Caco-2 (cell line): ENCODE measurements around the gene ATF4. TPM values are rescaled to one million over a fixed set of nuclear protein-coding genes. Genes with fewer than 3 reads are reported as not detected.
A peak's percentile ranks its signal among the peaks of the same experiment; 100 is the strongest.

Experiments used
- BruUV-seq: library from RNA; stranded (reverse); fragments of 400-500 nt; replicated peaks from 2 replicates; lab custom pipeline; 2021; lab: Mats Ljungman, UMichigan
- CTCF ChIA-PET: fragments of 300-600 bp; sonication (Branson Sonifier 250); formaldehyde crosslinking; loops from one replicate; lab custom pipeline; 2022; ENCODE audit warnings: antibody characterized with exemption; lab: Charles Lee
- POLR2A ChIA-PET: fragments of 300-600 bp; sonication (Branson Sonifier 250); formaldehyde crosslinking; loops from one replicate; lab custom pipeline; 2022; ENCODE audit warnings: antibody characterized with exemption; lab: Charles Lee
- DNase-seq, 2 experiments: peaks; one replicate each; pipeline versions ENCODE4 v3.0.0 to v3.0.0-alpha.2; 2020 to 2022
- H3K27me3 ChIP-seq: replicated peaks from 2 replicates; pipeline ENCODE4 v1.6.0; 2011; ENCODE audit warnings: low read length; ENCODE audit not compliant: control insufficient read depth, insufficient read depth
- H3K36me3 ChIP-seq: 2 replicates; pipeline ENCODE4 v1.5.1; 2011; ENCODE audit warnings: low read length; ENCODE audit not compliant: control insufficient read depth, insufficient read depth
- H3K4me1 ChIP-seq: fragments of 250-450 bp; sonication (Bioruptor Pico); 2 replicates; pipeline ENCODE4 v1.5.1; 2020; ENCODE audit warnings: mild to moderate bottlenecking
- H3K4me3 ChIP-seq: 2 replicates; pipeline ENCODE4 v1.5.1; 2011; ENCODE audit warnings: low read depth, mild to moderate bottlenecking, control low read depth, low read length
- H3K9me3 ChIP-seq: fragments of 250-450 bp; sonication (Bioruptor Pico); 2 replicates; pipeline ENCODE4 v1.5.1; 2020; ENCODE audit warnings: mild to moderate bottlenecking, moderate library complexity
- H3K27ac Mint-ChIP-seq: one replicate; pipeline ENCODE4 v1.8.0; 2022; ENCODE audit warnings: mixed read lengths; ENCODE audit not compliant: unreplicated experiment
- H3K27me3 Mint-ChIP-seq: one replicate; pipeline ENCODE4 v1.8.0; 2022; ENCODE audit warnings: mixed read lengths; ENCODE audit not compliant: insufficient read depth, unreplicated experiment
- H3K36me3 Mint-ChIP-seq: one replicate; pipeline ENCODE4 v1.8.0; 2022; ENCODE audit warnings: mild to moderate bottlenecking, mixed read lengths; ENCODE audit not compliant: insufficient read depth, unreplicated experiment
- H3K4me1 Mint-ChIP-seq: one replicate; pipeline ENCODE4 v1.8.0; 2022; ENCODE audit warnings: low read depth, mixed read lengths; ENCODE audit not compliant: unreplicated experiment
- H3K4me3 Mint-ChIP-seq: one replicate; pipeline ENCODE4 v1.8.0; 2022; ENCODE audit warnings: mild to moderate bottlenecking, moderate library complexity, mixed read lengths; ENCODE audit not compliant: unreplicated experiment
- H3K9me3 Mint-ChIP-seq: one replicate; pipeline ENCODE4 v1.8.0; 2022; ENCODE audit warnings: mixed read lengths; ENCODE audit not compliant: unreplicated experiment
- intact Hi-C: fragments of 100-400 bp; cut with micrococcal nuclease; formaldehyde crosslinking; loops from one replicate; pipeline ENCODE4 v1.10.0; 2022; ENCODE audit not compliant: unreplicated experiment
- total RNA-seq: library from RNA; stranded (reverse); gene quantifications from 2 replicates; pipeline ENCODE4 v1.2.3, GENCODE V29; 2022
- TF ChIP-seq, protein P1 (sequence below), 2 experiments: fragments of 200-600 bp in 1 of 2; IDR thresholded peaks; 1 replicate in 1 of 2; 2 replicates in 1 of 2; pipeline versions ENCODE4 v1.5.1 to v1.8.0; 2011 to 2022; ENCODE audit warnings: antibody characterized with exemption in 1 of 2, control low read depth in 1 of 2, inconsistent platforms in 1 of 2, low read depth in 1 of 2, low read length in 1 of 2, mild to moderate bottlenecking in 1 of 2, moderate library complexity in 1 of 2; ENCODE audit not compliant: insufficient read depth in 1 of 2, severe bottlenecking in 1 of 2, unreplicated experiment in 1 of 2

The ATF4 gene
- total RNA-seq, 1 experiment from 2014 or later = 647 TPM

DNA sequence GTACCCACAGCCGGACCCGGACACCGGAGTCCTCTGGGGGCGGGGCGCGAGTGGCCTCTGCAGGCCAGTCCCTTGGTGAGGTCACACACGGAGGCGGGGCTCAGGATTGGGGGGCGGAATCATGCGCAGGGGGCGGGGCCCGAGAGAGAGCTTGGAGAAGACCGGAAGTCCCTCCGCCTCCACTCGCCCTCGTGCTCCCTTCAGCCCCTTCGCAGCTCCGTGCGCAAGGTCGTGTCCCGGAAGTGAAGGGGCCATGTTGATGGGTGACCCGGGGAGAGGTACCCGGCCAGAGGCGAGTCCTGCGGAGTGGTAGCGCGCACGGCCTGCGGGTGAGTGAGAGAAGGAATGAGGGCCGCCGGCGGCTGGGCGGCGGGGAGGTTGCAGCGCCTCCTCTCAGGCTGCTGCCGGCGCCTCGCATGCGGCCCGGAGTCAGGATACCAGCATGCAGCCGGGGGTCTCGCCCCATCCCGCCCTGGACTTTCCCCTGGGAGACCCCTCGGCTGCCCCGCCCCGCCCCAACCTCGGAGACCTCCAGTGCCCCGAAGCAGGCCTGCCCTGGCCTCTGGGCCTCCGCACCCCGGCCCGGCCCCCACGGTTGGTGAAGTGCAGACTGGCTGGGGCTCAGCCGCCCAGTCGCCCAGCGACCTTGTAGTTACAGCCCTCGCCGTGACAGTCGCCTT is 18.1 kb upstream of the ATF4 start, which contains the start of gene MIEF1:
Gene MIEF1, plus strand, starts transcription at position 182 of the 680 bp plus-strand sequence. CDS start 9,005 bp downstream, outside the sequence.
- H3K36me3 ChIP-seq = peaks cover 2% of the 10 kb centered on the region
- DNase-seq = peak; percentile 96 to 97
- H3K4me1 ChIP-seq = peaks cover 6% of the 10 kb centered on the region
- no peaks in the 10 kb centered on the region for H3K27me3 Mint-ChIP-seq
- H3K4me1 Mint-ChIP-seq = peaks cover 29% of the 10 kb centered on the region
- peak within 1 kb of the TSS; percentile 62 for H3K27ac Mint-ChIP-seq
- H3K9me3 Mint-ChIP-seq = no peaks in the 10 kb centered on the region
- CTCF ChIA-PET = interaction anchor here (0.6 to 1.7 kb wide), 12 partner anchors 12 to 182 kb away, joined by 3 to 13 read pairs (median 5); partner anchors contain the start of genes ATF4 and TAB1
- peaks cover 55% of the 10 kb centered on the region for H3K36me3 Mint-ChIP-seq
- no TSS peak for BruUV-seq
- POLR2A ChIA-PET = interaction anchor here (0.6 to 1.4 kb wide), 13 partner anchors 13 to 716 kb away, joined by 3 to 27 read pairs (median 3); partner anchors contain the start of genes ATF4 and RPL3
- peak within 1 kb of the TSS; percentile 94 for H3K4me3 ChIP-seq
- peak within 1 kb of the TSS; percentile 78 for H3K4me3 Mint-ChIP-seq
- H3K9me3 ChIP-seq = no peaks in the 10 kb centered on the region
- intact Hi-C loops = loop anchor here (1.0 to 5.0 kb wide), 3 partner anchors 12 to 40 kb away; partner anchors contain the start of gene ATF4
- TF ChIP-seq, protein P1, sequence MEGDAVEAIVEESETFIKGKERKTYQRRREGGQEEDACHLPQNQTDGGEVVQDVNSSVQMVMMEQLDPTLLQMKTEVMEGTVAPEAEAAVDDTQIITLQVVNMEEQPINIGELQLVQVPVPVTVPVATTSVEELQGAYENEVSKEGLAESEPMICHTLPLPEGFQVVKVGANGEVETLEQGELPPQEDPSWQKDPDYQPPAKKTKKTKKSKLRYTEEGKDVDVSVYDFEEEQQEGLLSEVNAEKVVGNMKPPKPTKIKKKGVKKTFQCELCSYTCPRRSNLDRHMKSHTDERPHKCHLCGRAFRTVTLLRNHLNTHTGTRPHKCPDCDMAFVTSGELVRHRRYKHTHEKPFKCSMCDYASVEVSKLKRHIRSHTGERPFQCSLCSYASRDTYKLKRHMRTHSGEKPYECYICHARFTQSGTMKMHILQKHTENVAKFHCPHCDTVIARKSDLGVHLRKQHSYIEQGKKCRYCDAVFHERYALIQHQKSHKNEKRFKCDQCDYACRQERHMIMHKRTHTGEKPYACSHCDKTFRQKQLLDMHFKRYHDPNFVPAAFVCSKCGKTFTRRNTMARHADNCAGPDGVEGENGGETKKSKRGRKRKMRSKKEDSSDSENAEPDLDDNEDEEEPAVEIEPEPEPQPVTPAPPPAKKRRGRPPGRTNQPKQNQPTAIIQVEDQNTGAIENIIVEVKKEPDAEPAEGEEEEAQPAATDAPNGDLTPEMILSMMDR (IDR thresholded peaks at IDR 0.05; ENCODE audit: insufficient read depth in 1 of 2, low read depth in 1 of 2, low read length in 1 of 2, severe bottlenecking in 1 of 2, unreplicated experiment in 1 of 2) = no peak
- H3K27me3 ChIP-seq = no peaks in the 10 kb centered on the region

DNA sequence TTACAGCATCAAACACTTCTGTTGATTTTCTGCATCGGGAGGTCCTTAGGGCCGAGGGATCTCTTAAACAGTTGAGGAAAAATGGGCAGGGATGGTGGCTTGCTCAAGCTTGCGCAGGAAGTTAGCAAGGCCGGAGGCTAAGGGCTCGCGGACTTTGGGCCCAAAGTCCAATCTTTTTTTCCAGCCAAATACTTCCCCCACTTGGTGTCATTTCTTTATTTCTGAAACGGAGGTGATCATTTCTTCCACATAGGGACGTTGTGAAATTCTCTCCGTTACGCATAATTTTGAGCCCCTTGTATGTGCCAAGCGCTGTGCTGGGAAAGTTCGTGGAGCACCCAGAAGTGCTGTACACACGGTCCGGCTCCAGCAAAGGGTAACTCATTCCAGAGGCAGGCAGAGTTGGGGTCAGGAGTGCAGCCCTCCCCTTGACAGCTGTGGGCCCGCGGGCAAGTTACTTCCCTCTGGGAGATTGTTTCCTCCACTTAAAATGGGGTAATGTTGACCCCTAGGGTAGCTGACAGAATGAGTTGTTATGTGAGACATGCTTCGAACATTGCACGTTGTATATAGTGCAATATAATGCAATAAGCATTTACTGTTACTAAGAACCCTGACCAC is 17.5 kb upstream of the ATF4 start:
- intact Hi-C loops = loop anchor here (1.0 to 5.0 kb wide), 3 partner anchors 13 to 41 kb away; partner anchors contain the start of gene ATF4
- DNase-seq = peak in 1 of 2 experiments; percentile 36
- TF ChIP-seq, protein P1 (IDR thresholded peaks at IDR 0.05; ENCODE audit: insufficient read depth in 1 of 2, low read depth in 1 of 2, low read length in 1 of 2, severe bottlenecking in 1 of 2, unreplicated experiment in 1 of 2) = no peak
- TSS peak; percentile 45 for BruUV-seq
- H3K4me3 ChIP-seq = peak overlapping the region; percentile 94
- H3K36me3 ChIP-seq = peaks cover 2% of the 10 kb centered on the region
- Mint-ChIP-seq H3K27me3 (no peaks in the 10 kb centered on the region), H3K4me1 (peaks cover 29% of the 10 kb centered on the region), H3K27ac (no peak overlapping the region), H3K9me3 (no peaks in the 10 kb centered on the region), H3K4me3 (peak overlapping the region; percentile 78), H3K36me3 (peaks cover 57% of the 10 kb centered on the region)
- ChIA-PET POLR2A (interaction anchor here (0.6 to 1.1 kb wide), 5 partner anchors 12 to 27 kb away, joined by 3 read pairs; partner anchors contain the start of gene ATF4), CTCF (interaction anchor here (0.7 to 1.7 kb wide), 3 partner anchors 17 to 51 kb away, joined by 3 to 13 read pairs (median 9); partner anchors contain the start of gene ATF4)
- H3K4me1 ChIP-seq = peaks cover 6% of the 10 kb centered on the region
- H3K27me3 ChIP-seq = no peaks in the 10 kb centered on the region
- no peaks in the 10 kb centered on the region for H3K9me3 ChIP-seq

DNA sequence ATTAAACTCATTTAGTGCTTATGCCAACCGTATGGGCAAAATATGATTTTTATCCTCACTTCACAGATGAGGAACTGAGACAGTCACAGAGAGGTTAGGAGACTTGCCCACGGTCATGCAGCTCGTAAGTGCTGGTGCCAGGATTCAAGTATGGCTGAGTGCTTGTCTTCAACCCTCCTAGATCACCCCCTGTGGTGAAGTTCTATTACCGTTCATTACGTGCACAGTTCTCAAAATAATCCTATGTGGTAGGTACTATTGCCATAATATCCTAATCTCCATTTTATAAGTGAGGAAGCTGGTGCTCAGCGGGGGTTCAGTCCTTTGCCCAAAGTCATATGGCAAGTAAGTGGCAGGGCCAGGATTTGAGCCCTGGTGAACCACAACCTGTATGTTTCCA is 16.7 kb upstream of the ATF4 start:
- TF ChIP-seq, protein P1 (IDR thresholded peaks at IDR 0.05; ENCODE audit: insufficient read depth in 1 of 2, low read depth in 1 of 2, low read length in 1 of 2, severe bottlenecking in 1 of 2, unreplicated experiment in 1 of 2) = no peak
- Histone ChIP-seq H3K4me1 (peaks cover 6% of the 10 kb centered on the region), H3K9me3 (no peaks in the 10 kb centered on the region), H3K4me3 (peak overlapping the region; percentile 94), H3K36me3 (peaks cover 2% of the 10 kb centered on the region), H3K27me3 (no peaks in the 10 kb centered on the region)
- POLR2A ChIA-PET = interaction anchor here (0.6 to 1.1 kb wide), 2 partner anchors 11 to 16 kb away, joined by 3 read pairs; partner anchors contain the start of gene ATF4
- Mint-ChIP-seq H3K9me3 (no peaks in the 10 kb centered on the region), H3K27ac (no peak overlapping the region), H3K36me3 (peaks cover 65% of the 10 kb centered on the region), H3K4me1 (peaks cover 28% of the 10 kb centered on the region), H3K27me3 (no peaks in the 10 kb centered on the region), H3K4me3 (peak overlapping the region; percentile 78)
- BruUV-seq = no TSS peak
- DNase-seq = no peak
- CTCF ChIA-PET = no interaction called here
- intact Hi-C loops = loop anchor here (2.0 to 5.0 kb wide), 2 partner anchors 17 to 41 kb away; partner anchors contain the start of gene ATF4
